PC-9 (cell line): ENCODE measurements around the gene AK5. TPM values are rescaled to one million over a fixed set of nuclear protein-coding genes. Genes with fewer than 3 reads are reported as not detected.

ENCODE experiments used
- BruUV-seq: library from RNA; stranded (reverse); fragments of 400-500 nt; replicated peaks from 2 replicates; lab custom pipeline; 2021; lab: Mats Ljungman, UMichigan
- CTCF ChIA-PET: fragments of 300-600 bp; sonication (Branson Sonifier 250); formaldehyde crosslinking; loops from one replicate; lab custom pipeline; 2022; ENCODE audit warnings: antibody characterized with exemption; lab: Charles Lee
- POLR2A ChIA-PET: fragments of 300-600 bp; sonication (Branson Sonifier 250); formaldehyde crosslinking; loops from one replicate; lab custom pipeline; 2022; ENCODE audit warnings: antibody characterized with exemption; ENCODE audit not compliant: unreplicated experiment; lab: Charles Lee
- DNase-seq, 2 experiments: peaks; one replicate each; pipeline versions ENCODE4 v3.0.0 to v3.0.0-alpha.2; 2015 to 2022; ENCODE audit warnings: mixed read lengths in 1 of 2
- H2AFZ ChIP-seq: fragments of 200-600 bp; sonication (generic); 2 replicates; pipeline ENCODE4 v1.8.1; 2017; ENCODE audit warnings: antibody characterized with exemption
- H3F3A ChIP-seq: fragments of 200-600 bp; sonication (generic); 2 replicates; pipeline ENCODE4 v1.8.1; 2017; ENCODE audit warnings: antibody characterized with exemption, mild to moderate bottlenecking, low read depth; ENCODE audit not compliant: insufficient read depth
- H3K27ac ChIP-seq: fragments of 200-600 bp; sonication (generic); 2 replicates; pipeline ENCODE4 v1.6.1; 2016; ENCODE audit warnings: mixed run types
- H3K27me3 ChIP-seq: fragments of 200-600 bp; sonication (generic); 2 replicates; pipeline ENCODE4 v1.6.1; 2016; ENCODE audit warnings: low read depth, mixed run types; ENCODE audit not compliant: insufficient read depth
- H3K36me3 ChIP-seq: fragments of 200-600 bp; sonication (generic); 2 replicates; pipeline ENCODE4 v1.6.1; 2016; ENCODE audit warnings: low read depth, mixed run types
- H3K4me1 ChIP-seq: fragments of 200-600 bp; sonication (generic); replicated peaks from 2 replicates; pipeline ENCODE4 v1.6.1; 2016; ENCODE audit warnings: mixed run types; ENCODE audit not compliant: insufficient read depth
- H3K4me2 ChIP-seq: fragments of 200-600 bp; sonication (generic); 2 replicates; pipeline ENCODE4 v1.6.1; 2017; ENCODE audit warnings: mixed run types
- H3K4me3 ChIP-seq: fragments of 200-600 bp; sonication (generic); 2 replicates; pipeline ENCODE4 v1.6.1; 2016; ENCODE audit warnings: mixed run types
- H3K79me2 ChIP-seq: fragments of 200-600 bp; sonication (generic); 2 replicates; pipeline ENCODE4 v1.6.1; 2017; ENCODE audit warnings: low read depth, mixed run types
- H3K9me2 ChIP-seq: fragments of 200-600 bp; sonication (generic); 2 replicates; pipeline ENCODE4 v1.8.1; 2017; ENCODE audit warnings: mild to moderate bottlenecking; ENCODE audit not compliant: insufficient read depth
- H3K9me3 ChIP-seq: fragments of 200-600 bp; sonication (generic); 2 replicates; pipeline ENCODE4 v1.8.1; 2016; ENCODE audit warnings: low read depth; ENCODE audit not compliant: insufficient read depth
- H4K20me1 ChIP-seq: fragments of 200-600 bp; sonication (generic); 2 replicates; pipeline ENCODE4 v1.8.1; 2017; ENCODE audit not compliant: insufficient read depth
- CTCF ChIP-seq: fragments of 200-600 bp; sonication (generic); conservative IDR thresholded peaks from 2 replicates; pipeline ENCODE4 v1.6.1; 2017; ENCODE audit warnings: mixed run types, antibody characterized with exemption, mild to moderate bottlenecking, moderate library complexity
- EZH2 ChIP-seq: fragments of 200-600 bp; sonication (generic); IDR thresholded peaks from 2 replicates; pipeline ENCODE4 v1.8.0; 2017; ENCODE audit warnings: antibody characterized with exemption, low read depth
- intact Hi-C: fragments of 100-400 bp; cut with micrococcal nuclease; formaldehyde crosslinking; loops from one replicate; pipeline ENCODE4 v1.10.0; 2022; ENCODE audit not compliant: unreplicated experiment
- total RNA-seq: library from RNA; stranded (reverse); gene quantifications from 2 replicates; pipeline ENCODE4 v1.2.3, GENCODE V29; 2021

Gene AK5
- total RNA-seq, 1 experiment from 2014 or later: 1.2 TPM

- H3K4me1 ChIP-seq: no peaks in the 10 kb centered on the region
- no peak overlapping the region for H2AFZ ChIP-seq
- no peak overlapping the region for H3K4me2 ChIP-seq
- H3K27ac ChIP-seq: no peak overlapping the region
- ChIA-PET POLR2A (no interaction called here), CTCF (no interaction called here)
- H3K9me3 ChIP-seq: no peaks in the 10 kb centered on the region
- no peaks in the 10 kb centered on the region for H3K36me3 ChIP-seq
- no peak for DNase-seq
- intact Hi-C loops: no loop called here
- no peaks in the 10 kb centered on the region for H4K20me1 ChIP-seq
- no peaks in the 10 kb centered on the region for H3K79me2 ChIP-seq
- no peaks in the 10 kb centered on the region; the same call in 1 of the 2 replicates for H3K9me2 ChIP-seq
- H3F3A ChIP-seq: no peaks in the 10 kb centered on the region
- TF ChIP-seq EZH2 (no peak), CTCF (no peak)
- no TSS peak for BruUV-seq
- H3K4me3 ChIP-seq: no peak overlapping the region
- H3K27me3 ChIP-seq: no peaks in the 10 kb centered on the region
These were observed 178.1 kb downstream of the AK5 start for GRCh38 chr1:77459881-77460280.

GRCh38 chr1:77461691-77462090 is 179.9 kb downstream of the AK5 start:
- no peaks in the 10 kb centered on the region for H3K4me1 ChIP-seq
- H3K4me2 ChIP-seq: no peak overlapping the region
- H3K79me2 ChIP-seq: no peaks in the 10 kb centered on the region
- H3F3A ChIP-seq: no peaks in the 10 kb centered on the region
- no peak for DNase-seq
- POLR2A ChIA-PET: no interaction called here
- CTCF ChIA-PET: no interaction called here
- no peak for TF ChIP-seq EZH2
- no peak for TF ChIP-seq CTCF
- no peak overlapping the region for H2AFZ ChIP-seq
- no TSS peak for BruUV-seq
- no peak overlapping the region for H3K27ac ChIP-seq
- no peak overlapping the region for H3K4me3 ChIP-seq
- intact Hi-C loops: no loop called here
- H4K20me1 ChIP-seq: no peaks in the 10 kb centered on the region
- H3K9me3 ChIP-seq: no peaks in the 10 kb centered on the region
- no peaks in the 10 kb centered on the region for H3K36me3 ChIP-seq
- H3K27me3 ChIP-seq: no peaks in the 10 kb centered on the region
- H3K9me2 ChIP-seq: no peaks in the 10 kb centered on the region; the same call in 1 of the 2 replicates

GRCh38 chr1:77463216-77463615 is 181.4 kb downstream of the AK5 start:
- Histone ChIP-seq H3K9me3 (no peaks in the 10 kb centered on the region), H4K20me1 (no peaks in the 10 kb centered on the region), H3F3A (no peaks in the 10 kb centered on the region), H3K9me2 (no peaks in the 10 kb centered on the region; the same call in 1 of the 2 replicates), H3K27ac (no peak overlapping the region), H3K79me2 (no peaks in the 10 kb centered on the region), H3K36me3 (no peaks in the 10 kb centered on the region), H3K4me1 (no peaks in the 10 kb centered on the region), H2AFZ (peak overlapping the region; percentile 2; the same call in 1 of the 2 replicates), H3K4me2 (no peak overlapping the region), H3K27me3 (no peaks in the 10 kb centered on the region), H3K4me3 (no peak overlapping the region)
- POLR2A ChIA-PET: no interaction called here
- no peak for DNase-seq
- TF ChIP-seq CTCF (no peak), EZH2 (no peak)
- BruUV-seq: no TSS peak
- intact Hi-C loops: no loop called here
- CTCF ChIA-PET: no interaction called here
